ENCODE measurements around the gene NEK6.

DNA sequence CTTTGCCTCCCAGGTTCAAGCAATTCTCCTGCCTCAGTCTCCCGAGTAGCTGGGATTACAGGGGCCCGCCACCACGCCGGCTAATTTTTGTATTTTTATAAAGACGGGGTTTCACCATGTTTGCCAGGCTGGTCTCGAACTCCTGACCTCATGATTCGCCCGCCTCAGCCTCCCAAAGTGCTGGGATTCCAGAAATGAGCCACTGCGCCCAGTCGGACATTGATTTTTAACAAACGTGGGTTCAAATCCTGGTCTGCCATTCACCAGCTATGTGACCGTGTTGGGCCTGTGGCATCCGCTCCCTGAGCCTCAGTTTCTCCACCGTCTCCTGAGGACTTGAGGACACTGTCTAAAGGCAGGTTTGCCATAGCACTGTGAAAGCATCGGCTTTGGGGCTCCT is 41.8 kb upstream of the NEK6 start:
- TF ChIP-seq CTCF (IDR thresholded peaks at IDR 0.05; ENCODE audit: low read depth, low read length) (no peak), EZH2phosphoT487 (IDR thresholded peaks at IDR 0.05; ENCODE audit: low read depth) (no peak)
